DMS79 (cell line): ENCODE data around the gene MADCAM1.

Experiments
- DNase-seq: peaks from one replicate; lab custom pipeline; 2025; lab: John Stamatoyannopoulos, UW

MADCAM1 gene

GRCh38 chr19:532561-533363, 36.5 kb downstream of the MADCAM1 start:
- DNase-seq, result peak; percentile 21

GRCh38 chr19:533364-534058, 37.2 kb downstream of the MADCAM1 start:
- DNase-seq, result no peak

- no peak for DNase-seq
These were observed 37.8 kb downstream of the MADCAM1 start for GRCh38 chr19:534088-534487.

- no peak for DNase-seq
These were observed 38.9 kb downstream of the MADCAM1 start for GRCh38 chr19:535017-535835.

GRCh38 chr19:536031-536880, 40.0 kb downstream of the MADCAM1 start:
- DNase-seq, result no peak

- DNase-seq, result no peak
These were observed 40.7 kb downstream of the MADCAM1 start for GRCh38 chr19:536881-537404.

- DNase-seq, result no peak
These were observed 42.5 kb downstream of the MADCAM1 start for GRCh38 chr19:538641-539428.

- no peak for DNase-seq
These were observed 43.2 kb downstream of the MADCAM1 start for GRCh38 chr19:539429-540030.

- no peak for DNase-seq
These were observed 44.8 kb downstream of the MADCAM1 start for GRCh38 chr19:540867-541637.

- DNase-seq, result no peak
These were observed 45.4 kb downstream of the MADCAM1 start for GRCh38 chr19:541699-542098.

- no peak for DNase-seq
These were observed 46.0 kb downstream of the MADCAM1 start for GRCh38 chr19:542173-542866.

GRCh38 chr19:543910-544608, 47.8 kb downstream of the MADCAM1 start, which contains the start of gene GZMM:
TSS of gene GZMM (plus strand) at chr19:544053. CDS start at chr19:544072, 19 bp downstream.
- no peak for DNase-seq

- DNase-seq, result no peak
These were observed 50.8 kb downstream of the MADCAM1 start for GRCh38 chr19:547117-547516.

- no peak for DNase-seq
These were observed 51.8 kb downstream of the MADCAM1 start for GRCh38 chr19:547836-548720.

GRCh38 chr19:548886-549830, 52.9 kb downstream of the MADCAM1 start:
- DNase-seq, result no peak

GRCh38 chr19:554817-555216, 58.5 kb downstream of the MADCAM1 start:
- DNase-seq, result no peak
